PC-3 (cell line): ENCODE data around the gene BEST3.

Experiments
- CTCF ChIP-seq: fragments of 300-600 bp; sonication (generic); conservative IDR thresholded peaks from 2 replicates; pipeline ENCODE4 v1.5.1; 2017; ENCODE audit warnings: antibody characterized with exemption, low read depth, mild to moderate bottlenecking, low read length
- EZH2phosphoT487 ChIP-seq: fragments of 300-600 bp; sonication (generic); IDR thresholded peaks from 2 replicates; pipeline ENCODE4 v1.6.1; 2018; ENCODE audit warnings: mild to moderate bottlenecking, antibody characterized with exemption, low read length, borderline replicate concordance

- TF ChIP-seq CTCF (no peak), EZH2phosphoT487 (no peak)
These were observed 32.3 kb downstream of the BEST3 start for GRCh38 chr12:69666798-69667197.
